IPS-11a (cell line): ENCODE measurements around the gene ARF1.

Experiments
- H3K4me3 ChIP-seq: one replicate; pipeline ENCODE4 v1.5.1; 2013; ENCODE audit warnings: low read depth, low read length, control low read depth

The ARF1 gene

DNA sequence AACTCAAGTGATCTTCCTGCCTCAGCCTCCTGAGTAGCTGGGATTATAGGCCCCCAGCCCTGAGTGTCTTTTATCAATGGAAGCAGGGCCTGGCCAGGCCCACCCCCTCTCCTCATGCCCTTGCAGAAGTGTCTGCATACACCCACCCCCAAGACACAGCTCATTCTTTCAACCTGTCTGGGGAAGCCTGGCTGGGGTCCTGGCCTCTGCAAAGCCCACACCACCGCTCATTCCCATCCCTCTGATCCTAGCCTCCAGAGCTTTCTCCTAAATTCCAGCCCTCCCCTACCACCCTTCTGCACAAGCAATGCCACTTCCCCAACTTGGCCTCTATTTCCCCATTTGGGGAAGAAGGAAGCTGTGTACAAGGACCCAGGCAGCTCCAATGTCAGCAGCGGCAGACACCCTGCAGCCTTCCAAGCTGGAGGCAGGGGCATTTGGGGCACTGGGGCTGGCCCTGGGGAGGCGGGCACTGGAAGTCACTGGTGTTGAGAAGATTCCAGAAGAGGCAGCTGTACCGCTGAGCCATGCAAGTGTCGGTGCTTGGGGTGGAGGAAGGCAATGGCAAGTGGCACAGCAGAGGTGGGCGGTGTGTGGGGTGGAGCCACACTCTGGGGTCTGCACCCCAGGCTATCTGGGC, 33.7 kb upstream of the ARF1 start:
- H3K4me3 ChIP-seq = no peak overlapping the region

- no peak overlapping the region for H3K4me3 ChIP-seq
Observed at GRCh38 chr1:228050571-228051231, 31.8 kb upstream of the ARF1 start.

- no peak overlapping the region for H3K4me3 ChIP-seq
Observed at GRCh38 chr1:228058172-228058948, 24.1 kb upstream of the ARF1 start.

GRCh38 chr1:228058949-228059633, 23.4 kb upstream of the ARF1 start:
- peak overlapping the region; percentile 20 for H3K4me3 ChIP-seq

DNA sequence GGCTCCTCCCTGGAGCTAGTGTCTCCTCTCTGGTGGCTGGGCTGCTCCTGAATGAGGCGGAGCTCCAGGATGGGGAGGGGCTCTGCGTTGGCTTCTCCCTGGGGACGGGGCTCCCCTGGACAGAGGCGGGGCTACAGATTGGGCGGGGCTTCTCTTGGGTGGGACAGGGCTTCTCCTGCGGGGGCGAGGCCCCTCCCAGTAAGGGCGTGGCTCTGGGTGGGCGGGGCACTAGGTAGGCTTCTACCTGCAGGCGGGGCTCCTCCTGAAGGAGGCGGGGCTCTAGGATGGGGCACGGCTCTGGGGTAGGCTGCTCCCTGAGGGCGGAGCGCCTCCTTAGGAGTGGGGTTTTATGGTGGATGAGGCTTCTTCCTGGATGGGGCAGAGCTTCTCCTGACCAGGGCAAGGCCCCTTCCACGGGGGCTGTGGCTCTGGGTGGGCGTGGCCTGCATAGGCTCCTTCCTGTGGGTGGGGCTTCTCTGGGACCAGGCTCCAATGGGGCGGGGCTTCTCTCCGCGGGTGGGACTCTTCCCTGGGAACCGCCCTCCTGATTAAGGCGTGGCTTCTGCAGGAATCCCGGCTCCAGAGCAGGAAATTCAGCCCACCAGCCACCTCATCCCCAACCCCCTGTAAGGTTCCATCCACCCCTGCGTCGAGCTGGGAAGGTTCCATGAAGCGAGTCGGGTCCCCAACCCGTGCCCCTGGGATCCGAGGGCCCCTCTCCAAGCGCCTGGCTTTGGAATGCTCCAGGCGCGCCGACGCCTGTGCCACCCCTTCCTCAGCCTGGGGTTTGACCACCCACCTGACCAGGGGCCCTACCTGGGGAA, 22.7 kb upstream of the ARF1 start:
- H3K4me3 ChIP-seq = peak overlapping the region; percentile 15

GRCh38 chr1:228060458-228061190, 21.9 kb upstream of the ARF1 start:
- H3K4me3 ChIP-seq = peak overlapping the region; percentile 15

DNA sequence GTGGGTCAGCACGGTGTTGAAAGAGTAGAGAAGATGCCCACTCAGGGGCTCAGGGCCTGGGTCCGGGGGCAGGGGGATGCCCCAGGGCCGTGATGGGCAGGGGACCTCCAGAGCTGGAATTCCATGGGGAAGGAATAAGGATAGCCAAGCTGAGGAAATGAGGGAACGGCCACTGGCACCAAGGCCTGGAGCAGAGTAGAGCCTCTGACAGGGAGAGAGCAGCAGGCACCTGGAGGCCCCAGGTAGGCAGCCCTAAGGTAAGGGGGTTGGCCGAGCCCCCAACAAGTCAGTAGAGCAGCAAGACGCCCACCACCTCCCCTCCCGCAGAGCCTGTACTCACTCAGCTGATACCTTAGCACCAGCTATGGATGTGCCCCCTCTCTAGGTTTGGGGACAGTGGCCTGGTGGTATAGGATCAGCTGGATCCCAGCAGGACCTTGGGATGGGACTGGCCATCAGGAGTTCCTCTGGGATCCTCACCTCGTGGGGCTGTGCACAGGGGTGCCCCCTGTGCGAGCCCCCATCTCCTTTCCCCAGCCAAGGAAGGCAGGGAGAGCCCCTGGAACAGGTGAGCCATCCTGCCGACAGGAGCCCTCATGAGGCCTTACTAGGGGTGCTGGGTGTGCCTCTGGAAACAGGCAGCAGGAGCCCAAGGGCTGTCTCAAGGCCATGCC, 21.0 kb upstream of the ARF1 start:
- no peak overlapping the region for H3K4me3 ChIP-seq

DNA sequence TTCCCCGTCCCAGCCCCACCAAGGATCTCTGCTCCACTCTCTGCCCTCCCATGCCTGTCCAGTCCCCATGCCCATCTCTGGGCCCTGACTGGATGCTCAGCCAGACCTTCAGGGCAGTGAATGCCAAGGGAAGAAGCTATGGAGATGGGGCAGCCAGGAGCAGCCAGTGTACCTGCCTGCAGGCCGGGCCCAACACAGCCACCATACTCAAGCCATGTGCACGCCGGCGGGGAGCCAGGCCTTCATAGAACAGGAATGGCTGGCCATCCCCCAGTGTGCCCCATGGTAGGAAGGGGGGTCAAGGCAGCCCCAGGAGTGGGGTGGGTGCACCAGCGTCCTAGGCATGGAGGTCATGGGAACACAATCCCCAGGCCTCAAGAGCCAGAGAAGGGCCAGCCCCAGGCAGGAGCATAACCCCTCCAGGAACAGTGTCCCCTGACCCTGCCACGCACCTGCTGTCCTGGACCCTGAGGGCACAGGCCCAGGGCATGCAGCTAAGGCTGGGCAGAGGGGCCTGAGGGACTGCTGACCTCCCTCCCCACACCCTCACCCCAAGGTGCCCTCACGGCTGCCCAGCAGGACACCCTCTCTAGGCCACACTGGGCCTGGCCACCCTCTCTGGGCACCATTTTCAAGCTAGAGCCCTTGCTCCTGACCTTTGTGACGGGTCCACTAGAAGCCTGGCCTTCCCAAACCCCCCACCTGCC, 20.3 kb upstream of the ARF1 start:
- no peak overlapping the region for H3K4me3 ChIP-seq

- H3K4me3 ChIP-seq = no peak overlapping the region
Observed at GRCh38 chr1:228062812-228063211, 19.7 kb upstream of the ARF1 start.

DNA sequence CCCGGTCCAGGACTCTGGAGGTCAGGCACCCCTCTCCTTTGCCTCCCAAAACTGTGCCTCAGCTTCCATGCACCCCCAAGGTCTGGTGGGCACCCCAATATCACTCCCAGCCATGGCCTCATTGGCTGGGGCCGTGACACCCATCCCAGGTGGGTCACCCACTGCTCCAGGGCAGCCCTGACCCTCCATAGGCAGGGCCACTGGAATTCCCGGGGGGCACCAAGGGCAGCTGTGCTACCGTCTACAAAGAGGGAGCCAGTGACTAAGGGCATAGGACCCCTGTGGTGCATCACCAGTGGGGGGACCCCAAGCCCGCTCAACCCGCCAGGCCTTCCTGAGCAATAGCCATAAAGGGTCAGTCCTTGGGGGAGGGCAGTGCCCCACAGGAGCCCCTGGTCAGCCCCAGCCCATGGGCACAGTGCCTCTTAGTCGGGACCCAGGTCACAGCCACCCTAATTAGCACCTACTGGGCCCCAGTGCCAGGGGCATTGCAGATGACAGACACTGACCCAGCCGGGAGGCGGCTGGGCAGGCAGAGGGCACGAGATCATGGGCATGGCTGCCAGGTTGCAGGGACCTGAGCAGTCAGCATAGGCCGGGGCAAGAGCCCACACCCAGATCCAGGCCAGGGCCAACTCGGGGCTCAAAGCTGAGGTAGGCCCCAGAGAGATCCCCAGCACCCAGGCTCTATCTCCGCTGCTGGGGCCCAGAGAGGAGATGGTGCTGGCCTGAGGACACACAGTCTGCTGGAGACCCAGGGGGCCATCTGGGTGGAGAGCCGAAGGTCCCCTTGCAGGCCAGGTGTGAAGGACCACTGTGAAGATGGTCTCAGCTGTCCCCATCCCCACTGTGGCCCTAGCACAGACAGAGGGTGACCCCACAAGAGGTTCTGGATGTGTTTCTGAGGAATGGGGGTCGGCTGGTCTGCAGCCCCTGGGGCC, 19.0 kb upstream of the ARF1 start:
- no peak overlapping the region for H3K4me3 ChIP-seq

DNA sequence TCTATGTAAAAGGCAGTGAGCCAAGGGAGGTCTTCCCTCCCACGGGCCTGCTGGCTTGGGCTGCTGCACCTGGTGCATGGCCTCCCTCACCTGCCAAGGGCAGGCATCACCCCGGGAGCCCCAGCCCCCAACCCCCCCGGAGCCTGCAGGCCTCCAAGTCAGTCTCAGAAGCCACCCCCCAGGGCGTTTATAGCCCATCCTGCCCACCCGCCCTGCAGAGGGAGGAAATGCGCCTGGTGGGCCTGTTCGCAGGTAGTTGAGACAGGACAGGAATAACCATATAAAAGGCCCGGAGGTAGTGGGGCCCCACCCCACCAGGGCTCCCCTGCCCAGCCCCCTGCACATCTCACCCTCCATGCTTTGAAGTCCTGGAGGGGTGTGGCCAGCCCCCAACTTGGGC, 18.2 kb upstream of the ARF1 start:
- H3K4me3 ChIP-seq = no peak overlapping the region

- no peak overlapping the region for H3K4me3 ChIP-seq
Observed at GRCh38 chr1:228064741-228065542, 17.6 kb upstream of the ARF1 start.

GRCh38 chr1:228065543-228066347, 16.8 kb upstream of the ARF1 start:
- H3K4me3 ChIP-seq = no peak overlapping the region

GRCh38 chr1:228066416-228066815, 16.1 kb upstream of the ARF1 start:
- no peak overlapping the region for H3K4me3 ChIP-seq

DNA sequence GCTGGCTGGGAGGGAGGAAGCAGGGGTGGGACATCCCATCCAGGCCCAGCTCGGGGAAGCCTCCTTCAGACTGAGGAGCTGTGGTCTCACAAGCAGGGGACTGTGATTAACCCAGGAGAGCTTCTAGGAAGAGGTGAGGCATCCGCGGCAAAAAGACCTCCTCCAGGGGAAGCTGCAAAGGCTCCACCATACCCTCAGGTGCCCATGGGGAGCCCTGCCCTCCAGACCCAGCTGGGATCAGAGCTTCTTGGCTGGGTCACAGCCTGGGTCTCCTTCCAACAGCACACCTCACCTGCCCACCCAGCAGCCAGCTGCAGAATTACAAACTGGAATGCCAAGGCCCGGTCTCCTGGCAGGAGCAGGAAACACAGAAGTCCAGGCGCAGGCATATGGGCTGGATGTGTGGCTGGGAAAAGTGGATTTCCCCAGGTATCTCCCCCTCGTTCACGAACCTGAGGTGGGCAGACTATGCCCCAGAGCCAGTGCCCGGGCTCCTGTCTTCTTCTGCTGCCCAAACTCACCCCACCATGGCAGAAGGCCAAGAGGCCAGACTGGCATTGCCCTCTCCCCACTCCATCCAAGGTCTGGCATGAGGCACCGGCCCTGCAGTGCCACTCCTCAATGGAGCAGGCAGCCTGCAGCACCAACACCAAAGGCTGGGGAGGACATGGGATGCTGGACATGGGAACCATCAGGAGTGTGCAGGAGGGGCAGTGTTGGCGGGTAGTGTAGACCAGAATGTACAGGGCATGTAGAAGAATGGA, 15.4 kb upstream of the ARF1 start:
- no peak overlapping the region for H3K4me3 ChIP-seq
